ENCODE results near the gene ANKRD44.

GRCh38 chr2:196989496-196989895 is 321.1 kb downstream of the ANKRD44 start:
- no peak for TF ChIP-seq CTCF (IDR thresholded peaks at IDR 0.05)
- TF ChIP-seq POLR2A (IDR thresholded peaks at IDR 0.05), result no peak
